GM12864 (cell line): Measurements from ENCODE around the gene DNASE1L1.

ENCODE experiments used
- DNase-seq: peaks from one replicate; pipeline ENCODE4 v3.0.0-alpha.2; 2011; ENCODE audit warnings: low read depth
- H3K4me3 ChIP-seq: 2 replicates; pipeline ENCODE4 v1.5.1; 2011; ENCODE audit warnings: mild to moderate bottlenecking, low read depth, low read length, control low read depth
- TF ChIP-seq, protein P1 (sequence below): IDR thresholded peaks from 2 replicates; pipeline ENCODE4 v1.5.1; 2011; ENCODE audit warnings: low read depth, mild to moderate bottlenecking, moderate library complexity, low read length, control low read depth, inconsistent platforms; ENCODE audit errors: missing control alignments

The DNASE1L1 gene

GRCh38 chrX:154378799-154379568, 30.1 kb downstream of the DNASE1L1 start, which contains the start of gene EMD:
EMD (plus strand) TSS chrX:154379295; CDS start chrX:154379485, 190 bp downstream.
- DNase-seq = peak; percentile 87
- peak within 1 kb of the TSS; percentile 88 for H3K4me3 ChIP-seq
- TF ChIP-seq, protein P1, sequence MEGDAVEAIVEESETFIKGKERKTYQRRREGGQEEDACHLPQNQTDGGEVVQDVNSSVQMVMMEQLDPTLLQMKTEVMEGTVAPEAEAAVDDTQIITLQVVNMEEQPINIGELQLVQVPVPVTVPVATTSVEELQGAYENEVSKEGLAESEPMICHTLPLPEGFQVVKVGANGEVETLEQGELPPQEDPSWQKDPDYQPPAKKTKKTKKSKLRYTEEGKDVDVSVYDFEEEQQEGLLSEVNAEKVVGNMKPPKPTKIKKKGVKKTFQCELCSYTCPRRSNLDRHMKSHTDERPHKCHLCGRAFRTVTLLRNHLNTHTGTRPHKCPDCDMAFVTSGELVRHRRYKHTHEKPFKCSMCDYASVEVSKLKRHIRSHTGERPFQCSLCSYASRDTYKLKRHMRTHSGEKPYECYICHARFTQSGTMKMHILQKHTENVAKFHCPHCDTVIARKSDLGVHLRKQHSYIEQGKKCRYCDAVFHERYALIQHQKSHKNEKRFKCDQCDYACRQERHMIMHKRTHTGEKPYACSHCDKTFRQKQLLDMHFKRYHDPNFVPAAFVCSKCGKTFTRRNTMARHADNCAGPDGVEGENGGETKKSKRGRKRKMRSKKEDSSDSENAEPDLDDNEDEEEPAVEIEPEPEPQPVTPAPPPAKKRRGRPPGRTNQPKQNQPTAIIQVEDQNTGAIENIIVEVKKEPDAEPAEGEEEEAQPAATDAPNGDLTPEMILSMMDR = no peak

DNA sequence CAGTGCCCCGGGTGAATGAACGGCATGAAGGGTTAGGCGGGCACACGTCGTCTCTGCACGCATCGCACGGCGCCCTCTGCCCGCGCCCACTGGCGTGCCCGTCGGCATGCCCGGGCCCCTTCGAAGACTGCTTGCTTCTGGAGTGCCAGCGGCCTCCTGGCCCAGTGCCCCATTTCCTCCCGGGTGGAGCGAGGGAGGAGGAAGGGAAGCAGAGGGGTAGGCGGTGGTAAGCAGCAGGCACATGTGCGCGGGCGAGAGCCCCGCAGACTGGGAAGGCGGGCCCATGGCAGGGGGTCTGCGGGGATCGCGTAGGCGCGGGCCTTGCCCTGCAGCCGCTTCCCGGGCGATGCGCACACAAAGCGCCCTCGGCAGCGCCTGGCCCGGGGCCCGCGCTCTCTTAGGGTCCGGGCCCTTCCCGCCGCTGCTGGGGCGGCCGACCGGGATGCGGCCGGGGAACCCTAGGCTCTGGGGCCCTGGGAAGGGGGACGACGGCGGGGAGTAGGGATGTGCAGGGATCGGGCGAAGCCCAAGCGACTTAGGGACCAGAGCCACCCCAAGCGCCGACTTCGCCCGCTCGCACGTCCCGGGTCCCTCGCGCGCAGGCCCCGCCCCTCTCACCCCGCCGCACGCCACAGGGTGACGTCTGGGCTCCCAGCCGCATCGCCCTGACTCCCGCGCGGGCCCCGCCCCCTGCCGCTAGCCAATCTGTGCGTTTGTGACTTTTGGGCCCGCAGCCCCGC, 30.8 kb downstream of the DNASE1L1 start:
- H3K4me3 ChIP-seq = peak overlapping the region; percentile 68
- TF ChIP-seq, protein P1 = no peak
- DNase-seq = no peak

GRCh38 chrX:154376774-154377173, 32.3 kb downstream of the DNASE1L1 start:
- H3K4me3 ChIP-seq = no peak overlapping the region
- DNase-seq = no peak
- TF ChIP-seq, protein P1 = no peak

DNA sequence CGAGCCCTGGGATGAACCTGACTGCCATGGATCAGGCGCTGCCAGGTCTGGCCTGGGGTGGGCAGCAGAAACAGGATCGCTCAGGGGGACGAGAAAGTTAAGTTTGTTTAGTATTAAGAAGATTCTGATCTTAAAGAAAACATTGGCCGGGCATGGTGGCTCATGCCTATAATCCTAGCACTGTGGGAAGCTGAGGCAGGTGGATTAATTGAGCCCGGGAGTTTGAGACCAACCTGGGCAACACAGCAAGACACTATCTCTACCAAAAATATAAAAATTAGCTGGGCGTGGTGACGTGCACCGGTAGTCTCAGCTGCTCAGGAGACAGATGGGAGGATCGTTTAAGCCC, 33.9 kb downstream of the DNASE1L1 start:
- DNase-seq = no peak

DNA sequence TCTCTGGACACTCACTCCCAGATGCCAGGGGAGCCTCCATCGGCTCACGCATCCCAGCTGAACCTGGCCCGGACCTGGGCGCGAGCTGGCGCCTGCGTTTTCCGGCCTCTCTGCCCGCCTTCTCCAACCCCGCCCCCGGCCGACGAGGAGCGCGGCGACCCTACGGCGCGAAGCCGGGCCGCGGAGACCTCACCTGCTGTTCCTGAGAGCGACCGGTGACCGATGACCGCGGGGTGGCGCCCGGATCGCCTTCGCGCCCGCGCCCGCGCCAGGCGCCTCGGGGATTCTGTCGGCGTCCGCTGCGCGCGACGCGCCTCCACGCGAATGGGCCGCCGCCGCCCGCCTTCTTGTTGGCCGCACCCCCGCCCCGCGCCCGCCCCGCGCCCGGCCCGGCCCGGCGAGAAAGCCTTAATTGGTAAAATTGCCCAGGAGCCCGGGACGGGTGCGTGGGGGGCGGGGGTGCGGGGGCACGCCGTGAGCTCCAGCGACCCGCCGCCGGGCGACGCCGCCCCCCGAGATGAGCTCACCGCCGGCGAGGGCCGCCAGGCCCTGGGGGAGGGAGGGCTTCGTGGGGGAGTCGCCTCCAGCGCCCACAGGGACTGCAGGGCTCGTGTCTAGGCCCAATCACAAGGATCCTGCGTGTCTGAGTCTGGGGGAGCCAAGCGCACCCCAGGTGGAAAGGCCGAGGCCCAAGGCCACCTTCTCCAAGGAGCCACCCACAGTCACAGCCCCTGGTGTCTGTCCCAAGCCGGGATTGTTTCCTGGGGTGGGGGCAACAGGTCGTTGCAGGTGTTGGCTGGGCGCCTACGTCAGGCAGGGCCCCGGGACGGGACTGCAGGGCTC, 34.5 kb downstream of the DNASE1L1 start, which contains the start of gene FLNA:
FLNA (minus strand) TSS at position 322 of the 843 bp plus-strand sequence. CDS start 3,389 bp downstream, outside the sequence.
- DNase-seq = no peak
- TF ChIP-seq, protein P1 = no peak
- H3K4me3 ChIP-seq = peak within 1 kb of the TSS; percentile 59

More for the DNA sequence above, 33.9 kb downstream of the DNASE1L1 start:
- H3K4me3 ChIP-seq = peak overlapping the region; percentile 46
- TF ChIP-seq, protein P1 = no peak
